ENCODE measurements around the gene LONP1.

LONP1 gene

GRCh38 chr19:5686647-5687359 is 33.1 kb downstream of the LONP1 start (continued):
- TF ChIP-seq ZBTB1 (tag by site-specific recombination; IDR thresholded peaks at IDR 0.05) = no peak
- no peak for TF ChIP-seq ZNF585B (tag by site-specific recombination; IDR thresholded peaks at IDR 0.05)
- no peak for TF ChIP-seq ZNF146 (tag by site-specific recombination; IDR thresholded peaks at IDR 0.05)
- no peak for TF ChIP-seq ZNF274 (IDR thresholded peaks at IDR 0.05; ENCODE audit: low read length)
- no peak for TF ChIP-seq ZNF274 (tag by site-specific recombination; IDR thresholded peaks at IDR 0.05; ENCODE audit: borderline replicate concordance)
- no peak for TF ChIP-seq ZNF354C (tag by site-specific recombination; IDR thresholded peaks at IDR 0.05; ENCODE audit: borderline replicate concordance, low read depth)
- TF ChIP-seq ZBTB48 (tag by site-specific recombination; IDR thresholded peaks at IDR 0.05) = peak; percentile 59; the same call in 1 of the 2 replicates
- TF ChIP-seq PRDM4 (tag by site-specific recombination; IDR thresholded peaks at IDR 0.05) = no peak
- no peak for TF ChIP-seq ZNF510 (tag by site-specific recombination; IDR thresholded peaks at IDR 0.05; ENCODE audit: insufficient replicate concordance)
- no peak for TF ChIP-seq ZNF843 (tag by site-specific recombination; IDR thresholded peaks at IDR 0.05)
- no peak for TF ChIP-seq ZNF513 (tag by site-specific recombination; IDR thresholded peaks at IDR 0.05)
- no peak for TF ChIP-seq PRDM1 (tag by site-specific recombination; IDR thresholded peaks at IDR 0.05)
- no peak for TF ChIP-seq ZNF266 (tag by site-specific recombination; IDR thresholded peaks at IDR 0.05; ENCODE audit: low read depth)
- TF ChIP-seq ATF2 (tag by site-specific recombination; IDR thresholded peaks at IDR 0.05; ENCODE audit: low read depth) = no peak
- no peak for TF ChIP-seq ZNF280C (tag by site-specific recombination; IDR thresholded peaks at IDR 0.05)
- TF ChIP-seq ZSCAN4 (tag by site-specific recombination; IDR thresholded peaks at IDR 0.05) = no peak
- TF ChIP-seq YY1 (tag by site-specific recombination; IDR thresholded peaks at IDR 0.05) = no peak
- TF ChIP-seq ZNF10 (tag by site-specific recombination; IDR thresholded peaks at IDR 0.05) = no peak
- TF ChIP-seq GLIS2 (tag by site-specific recombination; IDR thresholded peaks at IDR 0.05) = no peak
- no peak for TF ChIP-seq ZNF544 (tag by site-specific recombination; IDR thresholded peaks at IDR 0.05)
- TF ChIP-seq ZNF16 (tag by site-specific recombination; IDR thresholded peaks at IDR 0.05; ENCODE audit: low read depth) = no peak
- TF ChIP-seq ZNF221 (tag by site-specific recombination; IDR thresholded peaks at IDR 0.05; ENCODE audit: borderline replicate concordance) = peak; percentile 22; the same call in 1 of the 2 replicates
- TF ChIP-seq OVOL3 (tag by site-specific recombination; IDR thresholded peaks at IDR 0.05) = no peak
- TF ChIP-seq ZNF426 (tag by site-specific recombination; IDR thresholded peaks at IDR 0.05) = no peak
- TF ChIP-seq ZNF335 (tag by site-specific recombination; conservative IDR thresholded peaks at IDR 0.05) = peak; percentile 63
- TF ChIP-seq ZNF610 (tag by site-specific recombination; IDR thresholded peaks at IDR 0.05; ENCODE audit: borderline replicate concordance) = no peak
- no peak for TF ChIP-seq ZSCAN16 (tag by site-specific recombination; IDR thresholded peaks at IDR 0.05)
- TF ChIP-seq ZNF76 (tag by site-specific recombination; IDR thresholded peaks at IDR 0.05; ENCODE audit: borderline replicate concordance, low read depth) = peak; percentile 51; the same call in 1 of the 2 replicates
- peak; percentile 8; the same call in 1 of the 2 replicates for TF ChIP-seq EGR2 (tag by site-specific recombination; IDR thresholded peaks at IDR 0.05; ENCODE audit: low read depth)
- TF ChIP-seq ZNF311 (tag by site-specific recombination; IDR thresholded peaks at IDR 0.05; ENCODE audit: borderline replicate concordance) = no peak
- TF ChIP-seq ZNF488 (tag by site-specific recombination; IDR thresholded peaks at IDR 0.05) = no peak
